ENCODE measurements around the gene PTPN1.
"Not testable (repeated sequence)": the region's sequence is repeated elsewhere in the genome, so short reads cannot be mapped to it uniquely, and the experiment has no call there.

Gene PTPN1

DNA sequence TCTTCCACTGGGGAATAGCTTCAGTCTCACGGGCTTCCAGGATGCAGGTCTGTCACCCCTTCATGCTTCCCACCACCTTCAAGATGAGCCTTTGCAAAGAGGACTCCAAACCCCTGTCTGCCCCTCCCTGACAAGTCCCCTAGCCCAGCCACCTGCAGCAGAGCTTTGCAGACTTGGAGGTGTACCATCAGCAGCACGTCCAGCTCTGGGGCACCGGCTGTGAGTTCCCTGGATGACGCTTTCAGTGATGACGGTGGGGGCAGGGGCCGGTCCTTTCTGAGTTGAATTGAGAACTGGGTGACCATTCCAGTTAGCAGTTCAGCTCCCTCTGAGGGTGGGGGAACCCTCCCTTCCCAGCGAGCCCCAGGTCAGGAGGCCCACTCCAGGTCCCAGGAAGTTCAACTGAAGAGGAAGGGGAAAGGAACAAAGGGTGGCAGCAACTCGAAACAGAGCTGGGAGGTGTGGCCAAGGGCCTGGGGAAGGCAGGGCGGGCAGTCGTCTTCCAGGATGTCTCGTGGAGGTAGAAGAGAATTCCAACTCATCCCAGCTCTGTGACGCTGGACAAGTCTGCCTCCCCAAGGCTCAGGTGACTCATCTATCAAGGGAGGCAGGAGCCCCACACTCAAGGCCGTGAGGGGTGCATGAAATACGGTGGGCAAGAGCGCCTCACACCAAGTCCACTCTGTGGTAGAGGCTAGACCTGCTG, 86.0 kb downstream of the PTPN1 start:
- peak; percentile 51 for DNase-seq

DNA sequence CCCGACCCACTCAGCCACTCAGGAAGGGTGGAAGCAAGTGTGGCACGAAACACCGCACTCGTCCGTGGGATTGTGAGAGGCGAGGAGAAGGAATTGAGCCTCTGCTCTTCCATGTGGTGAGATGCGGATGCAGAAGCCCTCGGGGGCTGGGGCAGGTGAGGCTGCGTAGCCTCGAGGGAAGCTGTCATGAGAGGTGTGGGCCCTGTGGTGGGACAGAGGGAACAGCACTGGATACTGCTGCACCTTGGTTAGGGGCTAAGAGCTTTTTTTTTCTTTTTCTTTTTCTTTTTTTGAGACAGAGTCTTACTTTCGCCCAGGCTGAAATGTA, 86.5 kb downstream of the PTPN1 start:
- DNase-seq = no peak

DNA sequence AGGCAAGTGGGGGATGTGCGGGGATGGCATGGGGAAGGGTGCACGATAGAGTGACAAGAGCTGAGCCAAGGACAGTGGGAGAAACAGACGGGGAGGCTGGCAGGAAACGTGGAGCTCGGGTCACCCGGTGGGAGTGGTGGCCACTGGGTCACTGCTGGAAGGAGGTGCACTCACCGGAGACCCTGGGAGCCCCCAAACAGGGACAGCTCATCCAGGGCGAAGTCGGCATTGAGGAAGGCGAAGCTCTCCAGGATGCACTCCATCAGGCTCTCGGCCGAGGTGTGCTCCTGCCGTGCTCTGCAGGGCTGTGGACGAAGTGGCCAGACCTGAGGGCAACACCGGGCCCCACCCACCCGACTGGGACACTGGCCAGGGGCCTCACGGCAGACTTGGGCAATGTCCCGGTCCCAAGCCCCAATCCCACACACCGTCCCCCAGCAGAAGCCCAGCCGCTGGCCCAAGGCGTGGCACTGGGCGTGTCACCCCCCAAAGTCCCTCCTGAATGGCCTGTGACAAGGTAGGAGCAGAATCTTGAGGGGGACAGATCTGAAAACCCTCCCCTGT, 87.3 kb downstream of the PTPN1 start:
- DNase-seq = no peak

DNA sequence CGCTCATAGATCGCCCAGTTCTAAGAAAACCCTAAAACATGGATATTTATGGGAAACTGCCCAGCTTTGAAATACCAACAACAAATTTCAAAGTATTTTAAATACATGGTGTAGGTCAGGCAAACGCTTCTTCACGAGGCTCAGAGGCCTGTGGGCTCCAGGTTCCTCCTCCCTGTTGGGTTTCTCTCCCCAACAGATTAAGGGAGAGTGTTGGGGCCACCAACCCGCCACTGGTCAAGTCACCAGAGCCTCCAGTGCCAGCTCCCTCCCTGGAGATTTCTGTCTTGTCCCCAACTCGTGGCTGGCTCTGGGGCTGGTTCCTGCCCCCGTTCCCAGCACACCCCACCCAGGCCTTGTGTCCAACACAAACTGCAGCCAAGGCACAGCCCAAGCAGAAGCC, 87.9 kb downstream of the PTPN1 start:
- DNase-seq = no peak

DNA sequence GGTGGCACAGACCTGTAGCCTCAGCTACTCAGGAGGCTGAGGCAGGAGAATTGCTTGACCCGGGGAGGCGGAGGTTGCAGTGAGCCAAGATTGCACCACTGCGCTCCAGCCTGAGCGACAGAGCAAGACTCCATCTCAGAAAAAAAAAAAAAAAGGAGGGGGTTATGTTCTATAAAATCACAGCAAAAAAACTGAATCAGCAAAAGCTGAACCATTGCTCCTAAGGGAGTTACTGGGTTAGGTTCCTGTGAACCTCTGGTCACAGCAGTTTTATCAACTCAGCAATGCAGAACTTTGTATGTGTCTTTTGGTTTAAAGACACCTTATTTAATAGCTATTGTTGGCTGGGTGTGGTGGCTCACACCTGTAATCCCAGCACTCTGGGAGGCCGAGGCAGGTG, 88.6 kb downstream of the PTPN1 start:
- not testable (repeated sequence) for DNase-seq

DNA sequence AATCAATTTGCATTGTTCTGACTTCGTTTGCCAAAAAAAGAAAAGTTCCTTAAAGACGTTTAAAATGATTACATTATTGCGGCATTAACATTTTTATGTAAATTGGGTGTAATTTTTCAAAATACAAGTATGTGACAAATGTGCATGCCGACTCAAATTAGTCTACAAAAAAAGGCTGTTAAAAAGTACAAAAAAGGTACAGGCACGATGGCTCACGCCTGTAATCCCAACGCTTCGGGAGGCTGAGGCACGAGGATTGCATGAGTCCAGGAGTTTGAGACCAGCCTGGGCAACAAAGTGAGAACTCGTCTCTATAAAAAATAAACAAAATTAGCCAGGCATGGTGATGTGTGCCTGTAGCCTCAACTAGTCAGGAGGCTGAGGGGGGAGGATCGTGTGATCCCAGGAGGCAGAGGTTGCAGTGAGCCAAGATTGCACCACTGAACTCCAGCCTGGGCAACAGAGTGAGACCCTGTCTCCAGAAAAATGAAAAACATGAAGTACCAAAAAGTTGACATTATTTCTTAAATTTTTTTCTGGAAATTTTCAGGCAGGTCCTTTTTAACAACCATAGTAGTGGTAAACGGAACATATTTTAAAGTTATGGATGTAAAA, 90.2 kb downstream of the PTPN1 start:
- DNase-seq = no peak

DNA sequence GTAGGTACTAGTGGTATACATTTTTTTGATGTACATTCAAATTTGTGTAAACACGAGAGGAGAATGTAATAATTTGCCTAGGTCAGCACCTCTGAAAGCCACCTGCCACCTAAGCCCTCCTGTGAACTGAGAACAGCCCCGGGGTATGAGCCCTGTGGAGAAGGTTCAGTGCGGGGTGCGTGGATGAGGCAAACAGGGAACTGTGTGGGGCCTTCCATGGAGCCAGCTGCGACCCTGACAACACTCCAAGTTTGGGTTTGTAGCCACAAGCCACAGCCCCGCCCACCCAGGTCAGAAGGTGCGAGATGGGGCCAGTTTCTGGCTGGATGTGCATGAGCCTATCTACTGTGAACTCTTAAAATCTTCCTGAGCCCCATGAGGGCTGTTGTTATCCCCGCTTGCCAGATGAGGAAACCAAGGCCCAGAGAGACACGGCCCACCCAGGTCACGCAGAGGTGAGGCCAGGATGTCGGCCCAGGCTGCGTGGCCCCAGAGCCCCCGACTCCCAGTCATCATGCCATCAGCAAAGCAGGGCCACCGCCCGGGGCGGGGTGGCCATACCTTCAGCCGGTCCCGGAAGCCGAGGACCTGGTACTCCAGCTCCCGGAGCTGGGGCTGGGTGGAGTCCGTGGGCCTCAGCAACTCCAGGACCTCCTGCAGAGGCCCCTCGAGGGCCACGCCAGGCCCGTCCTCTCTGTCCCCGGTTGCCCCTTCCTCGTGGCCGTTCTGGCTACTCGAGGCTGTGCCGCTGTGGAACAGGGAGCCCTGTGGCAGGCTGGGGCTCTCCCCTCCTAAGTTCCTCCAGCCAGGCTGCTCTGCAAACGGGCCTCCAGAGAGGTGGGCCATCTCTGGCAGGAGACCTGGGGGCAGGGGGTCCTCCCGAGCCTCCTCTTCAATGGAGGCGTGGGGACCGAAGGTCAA, 91.6 kb downstream of the PTPN1 start:
- peak; percentile 28 for DNase-seq

DNA sequence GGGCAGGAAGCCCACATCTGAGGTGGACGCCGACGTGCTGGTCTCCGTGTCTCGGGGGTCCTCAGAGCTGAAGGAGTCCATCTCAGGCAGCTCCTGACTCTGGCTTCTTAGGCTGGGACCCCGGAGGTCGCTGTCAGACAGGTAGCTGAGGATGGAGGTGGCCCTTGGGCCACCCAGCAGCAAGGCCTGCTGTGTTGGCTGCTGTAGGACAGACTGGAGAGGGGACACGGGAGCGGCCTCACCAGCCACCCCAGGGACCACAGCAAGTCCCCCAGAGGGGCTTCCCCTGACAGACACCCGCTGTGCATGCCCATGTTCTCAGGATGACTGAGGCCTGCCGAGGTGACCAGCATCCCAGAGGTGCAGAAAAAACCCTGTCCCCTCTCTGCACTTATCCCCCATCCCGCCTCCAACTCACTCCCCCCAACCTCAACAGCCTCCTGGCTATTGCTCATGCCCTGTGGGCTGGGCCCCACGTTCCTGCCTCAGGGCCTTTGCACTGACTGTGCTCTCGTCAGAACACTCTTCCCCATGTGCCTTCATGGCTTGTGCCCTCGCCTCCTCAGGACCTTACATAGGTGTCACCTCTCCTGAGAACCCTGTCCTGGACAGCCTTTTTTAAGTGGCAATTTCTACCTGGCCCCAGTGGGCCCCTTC, 92.4 kb downstream of the PTPN1 start:
- no peak for DNase-seq

DNA sequence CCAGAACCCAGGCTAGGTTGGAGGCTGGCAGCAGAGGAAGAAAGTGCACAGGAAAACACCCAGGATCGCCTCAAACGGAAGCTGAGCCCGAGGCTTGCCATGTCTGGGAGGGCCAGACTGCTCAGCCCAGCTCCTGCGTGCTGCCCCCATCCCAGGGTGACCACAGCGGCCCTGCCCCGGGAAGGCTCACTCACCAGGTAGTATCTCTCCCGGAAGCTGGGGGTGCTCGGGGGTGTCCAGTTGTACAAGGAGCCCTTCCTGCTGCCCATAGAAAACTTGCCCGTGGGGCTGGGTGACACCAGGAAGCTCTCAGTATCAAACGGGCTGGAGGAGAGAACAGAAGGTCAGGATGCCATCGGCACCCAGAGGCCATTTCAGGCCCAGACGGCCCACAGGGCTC, 94.3 kb downstream of the PTPN1 start:
- DNase-seq = no peak

DNA sequence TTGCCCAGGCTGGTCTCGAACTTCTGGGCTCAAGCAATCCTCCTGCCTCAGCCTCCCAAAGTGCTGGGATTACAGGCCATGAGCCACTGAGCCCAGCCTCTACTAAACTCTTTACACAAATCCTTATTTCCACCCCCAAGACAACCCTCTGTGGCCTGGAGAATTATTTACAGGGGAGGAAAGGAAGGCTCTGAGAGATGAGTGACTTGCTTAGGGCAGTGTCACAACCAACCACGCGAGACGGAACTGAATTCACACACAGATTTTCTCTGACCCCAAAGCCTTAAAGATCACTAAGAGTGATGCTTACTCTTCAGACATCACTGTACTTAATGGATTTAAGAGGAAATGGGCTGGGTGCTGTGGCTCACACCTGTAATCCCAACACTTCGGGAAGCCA, 95.0 kb downstream of the PTPN1 start:
- DNase-seq = no peak

DNA sequence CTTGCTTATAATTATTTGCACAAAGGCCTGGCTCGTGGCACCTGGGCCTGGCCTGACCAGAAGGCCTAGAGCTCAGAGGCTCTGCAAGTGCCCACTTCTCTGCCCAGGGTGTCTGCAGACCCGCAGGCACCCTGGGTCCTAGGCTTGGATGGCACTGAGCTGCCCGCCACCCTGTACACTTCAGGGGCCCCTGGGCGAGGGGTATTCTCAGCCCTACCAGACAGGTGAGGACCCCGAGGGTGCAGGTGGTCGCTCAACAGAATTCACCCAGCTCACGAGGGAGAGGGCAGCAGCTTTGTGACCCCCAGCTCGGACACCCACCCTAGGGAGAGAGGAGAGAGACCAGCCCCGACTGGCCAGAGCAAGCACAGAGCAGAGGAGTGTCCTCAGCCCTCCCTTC, 97.3 kb downstream of the PTPN1 start:
- DNase-seq = no peak

DNA sequence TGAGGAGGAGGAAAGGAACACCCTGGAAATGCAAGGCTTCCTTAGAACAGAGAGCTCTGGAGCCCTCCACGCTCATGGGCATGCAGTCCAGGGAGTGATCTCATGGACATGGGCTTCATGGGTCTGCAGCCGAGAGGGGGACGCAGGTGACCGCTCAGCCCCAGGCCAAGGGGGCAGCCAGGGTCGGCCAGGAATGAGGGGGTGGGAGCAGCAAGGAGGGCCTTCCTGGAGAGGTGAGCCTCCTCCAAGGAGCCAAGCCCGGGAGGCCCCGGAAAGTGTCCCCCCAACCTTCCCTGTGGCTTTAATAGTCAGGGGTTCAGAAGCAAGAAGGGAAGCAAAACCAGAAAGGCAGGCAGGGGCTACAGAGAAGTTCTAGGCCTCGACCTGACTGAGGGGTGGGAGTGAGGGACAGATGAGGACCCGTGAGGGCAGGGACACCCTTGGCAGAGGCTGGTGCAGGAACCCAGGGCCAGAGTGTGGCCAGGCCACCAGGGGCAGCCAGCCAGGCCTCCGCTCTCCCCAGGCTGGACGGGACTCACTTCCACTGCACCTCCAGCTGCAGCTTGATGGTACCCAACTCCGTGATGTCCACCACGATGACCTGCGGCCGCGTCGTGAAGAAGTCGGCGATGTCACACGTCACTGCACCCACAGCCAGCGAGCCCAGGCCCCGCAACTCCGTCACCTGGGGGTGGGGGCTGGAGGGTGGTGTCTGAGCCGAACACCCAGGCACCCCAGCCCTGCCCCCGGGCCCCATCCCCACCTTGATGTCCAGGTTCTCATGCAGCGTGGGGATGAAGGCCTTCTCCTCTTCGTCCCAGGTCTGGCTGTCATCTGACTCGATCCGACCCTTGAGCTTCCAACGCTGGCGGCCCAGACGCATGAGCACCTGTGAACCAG, 97.9 kb downstream of the PTPN1 start:
- DNase-seq = no peak

DNA sequence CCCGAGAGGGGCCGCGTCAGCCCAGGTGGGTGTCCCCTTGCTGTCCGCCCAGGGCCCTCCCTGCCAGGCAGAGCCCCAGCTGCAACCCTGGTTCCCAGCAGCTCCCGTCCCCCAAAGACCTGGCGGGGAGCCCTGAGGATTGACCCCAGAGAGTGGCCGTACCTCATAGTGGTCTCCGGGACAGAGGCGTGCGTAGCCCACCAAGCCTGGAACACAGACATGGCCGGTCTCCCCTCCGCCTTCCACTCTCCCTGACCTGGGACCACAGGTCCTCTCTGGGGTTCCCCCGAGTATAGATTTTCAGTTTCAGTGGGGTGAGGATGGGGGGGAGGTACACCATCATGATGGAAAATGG, 98.5 kb downstream of the PTPN1 start:
- DNase-seq = no peak

DNA sequence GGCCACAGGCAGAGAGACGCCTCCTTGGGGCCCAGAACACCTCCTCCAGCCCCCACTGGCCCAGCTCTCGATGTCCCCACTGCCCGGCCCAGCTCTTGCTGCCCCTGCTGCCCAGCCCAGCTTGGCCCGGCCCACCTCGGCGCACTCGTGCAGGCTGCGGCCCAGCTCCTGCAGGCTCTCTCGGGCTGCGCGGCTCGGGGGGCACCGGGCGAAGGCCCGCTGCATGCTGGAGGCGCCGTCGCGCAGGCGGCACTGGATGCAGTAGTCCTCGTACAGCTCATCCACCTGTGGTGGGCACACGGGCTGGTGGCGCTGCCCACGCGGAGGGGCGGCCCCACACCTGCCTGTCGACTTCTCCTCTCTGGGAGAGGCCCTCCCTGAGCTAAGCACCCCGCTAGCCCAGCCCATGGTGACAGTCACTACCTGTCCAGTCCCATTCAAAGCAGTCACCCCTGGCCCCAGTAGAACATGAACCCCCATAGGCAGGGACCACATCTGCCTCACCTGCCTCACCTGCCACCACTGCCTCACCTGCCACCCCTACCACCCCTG, 99.3 kb downstream of the PTPN1 start:
- no peak for DNase-seq

DNA sequence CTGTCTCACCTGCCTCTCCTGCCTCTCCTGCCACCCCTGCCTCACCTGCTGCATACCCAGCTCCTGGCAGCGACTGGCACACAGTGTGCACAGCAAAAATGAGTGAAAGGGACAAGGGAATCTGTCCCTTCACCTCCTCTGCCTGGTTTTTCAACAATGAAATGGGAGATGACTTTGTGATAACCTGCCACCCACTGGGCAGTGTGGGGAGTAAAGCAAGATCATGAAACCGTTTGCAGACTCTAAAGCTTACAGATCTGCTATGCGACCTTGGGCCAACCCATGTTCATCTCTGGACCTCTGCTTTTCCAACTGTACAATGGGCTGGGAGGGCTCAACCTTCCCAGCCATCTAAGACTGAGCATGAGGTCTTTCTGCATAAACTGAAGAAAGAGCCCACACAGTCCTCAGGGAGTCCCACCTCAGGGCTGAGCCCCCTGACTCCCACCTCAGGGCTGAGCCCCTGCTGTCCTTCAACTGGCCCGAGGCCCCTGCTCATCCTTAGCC, 100.1 kb downstream of the PTPN1 start:
- no peak for DNase-seq

DNA sequence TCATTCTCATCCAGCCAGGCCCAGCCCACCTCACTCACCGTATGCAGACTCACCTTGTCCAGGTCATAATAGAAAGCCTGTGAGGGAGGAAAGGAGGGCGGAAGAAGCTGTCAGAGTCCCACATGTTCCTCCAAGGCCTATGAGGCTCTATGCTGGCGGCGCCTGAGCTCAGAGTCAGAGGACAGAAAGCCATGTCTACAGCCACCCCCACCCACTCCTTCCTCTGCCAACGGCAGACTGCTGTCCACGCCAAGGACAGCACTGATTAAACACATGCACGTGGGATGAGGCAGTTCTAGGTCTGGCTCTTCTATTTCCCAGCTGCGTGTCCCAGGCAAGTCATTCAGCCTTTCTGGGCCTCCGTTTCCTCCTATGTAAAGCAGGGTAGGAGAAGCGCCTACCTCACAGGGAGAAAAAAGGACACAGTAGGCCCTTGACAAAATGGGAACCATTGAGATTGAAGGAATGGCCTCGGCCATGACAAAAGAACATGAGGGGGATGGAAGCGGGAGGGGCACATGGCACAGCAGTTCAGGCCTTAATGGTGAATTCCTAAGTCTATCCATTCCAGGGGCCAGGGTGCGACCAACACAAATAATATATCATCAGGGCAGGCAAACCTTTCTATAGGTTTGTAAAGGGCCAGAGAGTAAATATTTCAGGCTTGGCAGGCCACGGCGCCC, 101.1 kb downstream of the PTPN1 start:
- no peak for DNase-seq

DNA sequence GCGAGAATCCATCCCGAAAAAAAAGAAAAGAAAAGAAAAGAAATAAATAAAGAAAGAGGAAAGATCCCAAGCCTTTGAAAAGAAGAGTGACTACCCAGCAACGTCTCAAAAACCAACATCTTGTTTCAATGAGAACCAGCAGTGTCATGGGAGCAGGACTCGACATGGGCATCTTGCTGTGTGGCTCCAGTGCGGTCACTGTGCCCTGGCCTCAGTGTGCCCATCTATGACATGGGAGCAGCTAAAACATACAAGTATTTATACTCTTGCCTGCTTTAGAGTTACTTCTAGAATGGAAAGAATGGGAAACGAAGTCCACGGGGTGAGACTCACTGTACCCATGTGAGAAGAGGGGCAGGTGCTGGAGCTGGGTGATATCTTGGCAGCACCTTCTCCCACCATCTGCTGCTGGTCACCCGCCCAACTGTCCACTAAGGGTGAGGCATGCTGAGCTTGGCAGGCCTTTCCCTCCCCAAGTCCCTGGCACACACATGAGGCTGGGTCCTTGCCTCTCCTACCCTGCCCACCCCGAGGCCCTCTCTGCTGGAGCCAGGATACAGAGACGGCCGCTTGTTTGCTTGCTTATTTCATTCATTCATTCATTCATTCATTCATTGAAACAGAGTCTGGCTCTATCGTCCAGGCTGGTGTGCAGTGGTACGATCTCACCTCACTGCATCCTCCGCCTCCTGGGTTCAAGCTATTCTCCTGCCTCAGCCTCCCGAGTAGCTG, 103.4 kb downstream of the PTPN1 start:
- DNase-seq = no peak

DNA sequence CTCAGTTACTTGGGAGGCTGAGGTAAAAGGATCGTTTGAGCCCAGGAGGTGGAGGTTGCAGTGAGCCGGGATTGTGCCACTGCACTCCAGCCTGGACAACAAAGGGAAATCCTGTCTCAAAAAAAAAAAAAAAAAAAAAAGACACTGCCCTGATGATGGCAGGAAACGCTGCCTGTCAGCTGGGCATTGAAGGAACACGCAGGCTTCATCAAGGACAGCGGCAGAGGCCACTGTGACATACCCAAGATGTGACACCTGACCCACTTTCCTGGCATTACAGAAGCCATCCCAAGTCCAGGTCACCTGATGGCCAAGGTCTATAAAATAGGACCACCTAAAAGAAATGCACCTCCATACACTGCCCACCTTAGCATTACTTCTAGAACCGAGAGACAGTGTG, 105.2 kb downstream of the PTPN1 start:
- DNase-seq = no peak

DNA sequence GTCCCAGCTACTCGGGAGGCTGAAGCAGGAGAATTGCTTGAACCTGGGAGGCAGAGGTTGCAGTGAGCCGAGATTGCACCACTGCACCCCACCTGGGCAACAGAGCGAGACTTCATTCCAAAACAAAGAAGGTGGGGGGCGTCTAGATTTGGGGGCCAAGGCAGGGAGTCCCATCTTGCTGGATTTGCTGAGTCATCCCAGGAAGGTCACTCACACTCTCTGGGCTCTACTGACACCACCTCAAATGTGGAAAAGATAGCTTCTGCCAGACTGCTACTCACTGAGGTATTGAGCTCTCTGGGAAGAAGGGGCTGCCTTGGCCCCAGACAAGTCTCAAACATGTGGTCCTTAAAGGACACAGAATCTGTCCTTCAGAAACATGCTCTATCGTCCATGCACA, 106.8 kb downstream of the PTPN1 start:
- no peak for DNase-seq

DNA sequence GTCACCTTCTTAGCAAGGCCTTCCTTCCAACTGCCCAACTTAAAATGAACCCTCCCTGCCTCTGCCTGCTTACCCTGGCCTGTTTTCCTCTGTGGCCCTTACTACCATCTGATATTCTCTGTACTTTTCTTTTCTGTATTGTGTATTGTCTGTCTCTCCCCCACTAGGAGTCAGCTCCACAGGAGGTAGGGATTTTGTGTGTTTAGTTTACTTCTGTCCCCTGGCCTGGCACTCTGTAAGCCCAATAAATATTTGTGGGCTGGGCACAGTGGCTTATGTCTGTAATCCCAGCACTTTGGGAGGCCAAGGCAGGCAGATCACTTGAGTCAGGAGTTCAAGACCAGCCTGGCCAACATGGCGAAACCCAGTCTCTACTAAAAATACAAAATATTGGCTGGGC, 108.4 kb downstream of the PTPN1 start:
- DNase-seq = no peak

All from NCI-H226 (cell line).